ENCODE results near the gene FXYD3.

The FXYD3 gene

DNA sequence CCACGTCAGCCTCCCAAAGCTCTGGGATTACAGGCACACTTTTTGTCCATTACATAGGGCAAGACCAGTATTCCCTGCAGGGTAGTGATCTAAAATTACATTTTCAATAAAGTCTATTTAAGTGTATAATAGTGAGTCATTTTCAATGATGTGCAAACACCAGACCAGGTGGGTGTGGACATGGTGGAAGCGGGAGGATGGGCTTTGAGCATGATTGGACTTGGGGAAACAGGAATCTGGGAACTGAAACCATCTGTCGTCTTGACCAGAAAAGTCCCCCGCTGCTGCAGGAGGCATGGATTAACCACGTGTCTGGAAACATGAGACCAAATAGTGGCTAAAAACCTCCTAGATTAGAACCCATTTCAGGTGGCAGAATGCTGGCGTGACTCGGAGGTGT is 4.9 kb downstream of the FXYD3 start:
- no peaks in the 10 kb centered on the region for H3K36me3 ChIP-seq (ENCODE audit: insufficient read depth)
- no peaks in the 10 kb centered on the region for H3K79me2 ChIP-seq (ENCODE audit: insufficient read depth, low read depth)
- no peaks in the 10 kb centered on the region for H3K4me1 ChIP-seq (ENCODE audit: low read depth, poor library complexity, severe bottlenecking)
- H3K9ac ChIP-seq, result no peak overlapping the region
- H4K20me1 ChIP-seq (ENCODE audit: insufficient read depth), result no peaks in the 10 kb centered on the region
- no peak overlapping the region for H3K4me2 ChIP-seq
- H3K27me3 ChIP-seq (ENCODE audit: insufficient read depth, low read depth), result peaks cover 56% of the 10 kb centered on the region
- no peak overlapping the region for H3K4me3 ChIP-seq (IDR thresholded peaks at IDR 0.05; ENCODE audit: insufficient read depth, low read depth, low read length)
- TF ChIP-seq, protein P1, sequence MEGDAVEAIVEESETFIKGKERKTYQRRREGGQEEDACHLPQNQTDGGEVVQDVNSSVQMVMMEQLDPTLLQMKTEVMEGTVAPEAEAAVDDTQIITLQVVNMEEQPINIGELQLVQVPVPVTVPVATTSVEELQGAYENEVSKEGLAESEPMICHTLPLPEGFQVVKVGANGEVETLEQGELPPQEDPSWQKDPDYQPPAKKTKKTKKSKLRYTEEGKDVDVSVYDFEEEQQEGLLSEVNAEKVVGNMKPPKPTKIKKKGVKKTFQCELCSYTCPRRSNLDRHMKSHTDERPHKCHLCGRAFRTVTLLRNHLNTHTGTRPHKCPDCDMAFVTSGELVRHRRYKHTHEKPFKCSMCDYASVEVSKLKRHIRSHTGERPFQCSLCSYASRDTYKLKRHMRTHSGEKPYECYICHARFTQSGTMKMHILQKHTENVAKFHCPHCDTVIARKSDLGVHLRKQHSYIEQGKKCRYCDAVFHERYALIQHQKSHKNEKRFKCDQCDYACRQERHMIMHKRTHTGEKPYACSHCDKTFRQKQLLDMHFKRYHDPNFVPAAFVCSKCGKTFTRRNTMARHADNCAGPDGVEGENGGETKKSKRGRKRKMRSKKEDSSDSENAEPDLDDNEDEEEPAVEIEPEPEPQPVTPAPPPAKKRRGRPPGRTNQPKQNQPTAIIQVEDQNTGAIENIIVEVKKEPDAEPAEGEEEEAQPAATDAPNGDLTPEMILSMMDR (conservative IDR thresholded peaks at IDR 0.05; ENCODE audit: low read depth, low read length), result no peak
- H3K27ac ChIP-seq, result no peak overlapping the region
- H2AFZ ChIP-seq (ENCODE audit: low read depth), result no peak overlapping the region

DNA sequence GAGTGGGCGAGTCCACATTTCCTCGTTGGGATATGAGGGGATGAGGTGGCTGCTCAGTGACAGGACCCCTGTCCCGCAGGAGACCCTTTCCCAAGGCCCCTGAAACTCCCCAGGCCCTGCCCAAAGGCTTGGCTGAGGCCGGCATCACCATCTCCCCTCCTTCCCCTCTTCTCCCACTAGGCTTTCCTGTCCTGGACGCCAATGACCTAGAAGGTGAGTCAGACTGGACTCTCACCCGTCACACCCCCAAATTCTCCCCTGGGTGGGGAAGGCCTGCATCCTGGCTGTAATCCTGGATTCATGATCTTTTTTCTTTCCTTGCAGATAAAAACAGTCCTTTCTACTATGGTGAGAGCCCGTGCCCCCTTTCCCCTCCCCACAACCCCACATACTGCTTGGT is 5.3 kb downstream of the FXYD3 start:
- TF ChIP-seq, protein P1 (conservative IDR thresholded peaks at IDR 0.05; ENCODE audit: low read depth, low read length), result no peak
- H3K27me3 ChIP-seq (ENCODE audit: insufficient read depth, low read depth), result peaks cover 54% of the 10 kb centered on the region
- H3K4me1 ChIP-seq (ENCODE audit: low read depth, poor library complexity, severe bottlenecking), result no peaks in the 10 kb centered on the region
- no peak overlapping the region for H3K9ac ChIP-seq
- H2AFZ ChIP-seq (ENCODE audit: low read depth), result no peak overlapping the region
- no peaks in the 10 kb centered on the region for H4K20me1 ChIP-seq (ENCODE audit: insufficient read depth)
- H3K4me3 ChIP-seq (IDR thresholded peaks at IDR 0.05; ENCODE audit: insufficient read depth, low read depth, low read length), result no peak overlapping the region
- H3K79me2 ChIP-seq (ENCODE audit: insufficient read depth, low read depth), result no peaks in the 10 kb centered on the region
- H3K27ac ChIP-seq, result no peak overlapping the region
- H3K4me2 ChIP-seq, result no peak overlapping the region
- no peaks in the 10 kb centered on the region for H3K36me3 ChIP-seq (ENCODE audit: insufficient read depth)

DNA sequence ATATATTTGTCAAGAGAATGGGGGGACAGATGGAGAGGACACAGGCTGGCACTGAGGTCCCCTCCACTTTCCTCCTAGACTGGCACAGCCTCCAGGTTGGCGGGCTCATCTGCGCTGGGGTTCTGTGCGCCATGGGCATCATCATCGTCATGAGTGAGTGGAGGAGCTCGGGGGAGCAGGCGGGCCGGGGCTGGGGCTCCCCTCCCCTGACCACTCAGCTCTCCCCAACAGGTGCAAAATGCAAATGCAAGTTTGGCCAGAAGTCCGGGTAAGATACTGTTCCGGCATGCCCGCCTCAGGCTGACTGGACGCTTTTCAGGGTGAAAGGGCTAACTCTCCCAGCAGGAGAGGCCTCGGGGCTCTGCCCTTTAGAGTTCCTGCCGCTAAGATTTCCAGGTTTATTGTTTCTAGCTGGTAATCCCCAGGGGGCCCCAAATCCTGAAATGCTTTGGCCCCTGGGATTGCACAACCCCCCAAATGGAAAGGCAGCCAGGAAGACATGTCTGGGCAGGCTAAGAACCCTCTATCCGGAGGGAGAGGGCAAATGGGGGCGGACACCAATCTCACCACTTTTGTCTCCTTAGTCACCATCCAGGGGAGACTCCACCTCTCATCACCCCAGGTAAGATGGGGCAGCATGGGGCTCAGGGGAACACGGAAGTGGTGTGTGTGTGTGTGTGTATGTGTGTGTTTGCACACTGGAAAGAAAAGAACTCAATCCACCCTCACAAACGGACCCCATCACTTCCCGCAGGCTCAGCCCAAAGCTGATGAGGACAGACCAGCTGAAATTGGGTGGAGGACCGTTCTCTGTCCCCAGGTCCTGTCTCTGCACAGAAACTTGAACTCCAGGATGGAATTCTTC is 7.3 kb downstream of the FXYD3 start:
- Histone ChIP-seq H3K4me1 (ENCODE audit: low read depth, poor library complexity, severe bottlenecking) (no peaks in the 10 kb centered on the region), H3K4me2 (no peak overlapping the region), H3K9ac (no peak overlapping the region), H3K27me3 (ENCODE audit: insufficient read depth, low read depth) (peaks cover 56% of the 10 kb centered on the region), H3K27ac (no peak overlapping the region), H3K36me3 (ENCODE audit: insufficient read depth) (no peaks in the 10 kb centered on the region), H3K4me3 (IDR thresholded peaks at IDR 0.05; ENCODE audit: insufficient read depth, low read depth, low read length) (no peak overlapping the region), H4K20me1 (ENCODE audit: insufficient read depth) (no peaks in the 10 kb centered on the region), H3K79me2 (ENCODE audit: insufficient read depth, low read depth) (no peaks in the 10 kb centered on the region), H2AFZ (ENCODE audit: low read depth) (no peak overlapping the region)
- TF ChIP-seq, protein P1 (conservative IDR thresholded peaks at IDR 0.05; ENCODE audit: low read depth, low read length), result no peak

DNA sequence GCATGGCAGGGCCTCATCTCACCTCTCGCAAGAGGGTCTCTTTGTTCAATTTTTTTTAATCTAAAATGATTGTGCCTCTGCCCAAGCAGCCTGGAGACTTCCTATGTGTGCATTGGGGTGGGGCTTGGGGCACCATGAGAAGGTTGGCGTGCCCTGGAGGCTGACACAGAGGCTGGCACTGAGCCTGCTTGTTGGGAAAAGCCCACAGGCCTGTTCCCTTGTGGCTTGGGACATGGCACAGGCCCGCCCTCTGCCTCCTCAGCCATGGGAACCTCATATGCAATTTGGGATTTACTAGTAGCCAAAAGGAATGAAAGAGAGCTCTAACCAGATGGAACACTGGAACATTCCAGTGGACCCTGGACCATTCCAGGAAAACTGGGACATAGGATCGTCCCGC is 8.0 kb downstream of the FXYD3 start:
- no peak overlapping the region for H3K9ac ChIP-seq
- H3K4me1 ChIP-seq (ENCODE audit: low read depth, poor library complexity, severe bottlenecking), result no peaks in the 10 kb centered on the region
- H3K4me3 ChIP-seq (IDR thresholded peaks at IDR 0.05; ENCODE audit: insufficient read depth, low read depth, low read length), result no peak overlapping the region
- no peaks in the 10 kb centered on the region for H4K20me1 ChIP-seq (ENCODE audit: insufficient read depth)
- TF ChIP-seq, protein P1 (conservative IDR thresholded peaks at IDR 0.05; ENCODE audit: low read depth, low read length), result no peak
- peaks cover 58% of the 10 kb centered on the region for H3K27me3 ChIP-seq (ENCODE audit: insufficient read depth, low read depth)
- H3K36me3 ChIP-seq (ENCODE audit: insufficient read depth), result no peaks in the 10 kb centered on the region
- H3K4me2 ChIP-seq, result no peak overlapping the region
- no peak overlapping the region for H2AFZ ChIP-seq (ENCODE audit: low read depth)
- H3K79me2 ChIP-seq (ENCODE audit: insufficient read depth, low read depth), result no peaks in the 10 kb centered on the region
- no peak overlapping the region for H3K27ac ChIP-seq
